ENCODE measurements around the gene PHF20.
"Not testable (repeated sequence)": the region's sequence is repeated elsewhere in the genome, so short reads cannot be mapped to it uniquely, and the experiment has no call there.

PHF20 gene

DNA sequence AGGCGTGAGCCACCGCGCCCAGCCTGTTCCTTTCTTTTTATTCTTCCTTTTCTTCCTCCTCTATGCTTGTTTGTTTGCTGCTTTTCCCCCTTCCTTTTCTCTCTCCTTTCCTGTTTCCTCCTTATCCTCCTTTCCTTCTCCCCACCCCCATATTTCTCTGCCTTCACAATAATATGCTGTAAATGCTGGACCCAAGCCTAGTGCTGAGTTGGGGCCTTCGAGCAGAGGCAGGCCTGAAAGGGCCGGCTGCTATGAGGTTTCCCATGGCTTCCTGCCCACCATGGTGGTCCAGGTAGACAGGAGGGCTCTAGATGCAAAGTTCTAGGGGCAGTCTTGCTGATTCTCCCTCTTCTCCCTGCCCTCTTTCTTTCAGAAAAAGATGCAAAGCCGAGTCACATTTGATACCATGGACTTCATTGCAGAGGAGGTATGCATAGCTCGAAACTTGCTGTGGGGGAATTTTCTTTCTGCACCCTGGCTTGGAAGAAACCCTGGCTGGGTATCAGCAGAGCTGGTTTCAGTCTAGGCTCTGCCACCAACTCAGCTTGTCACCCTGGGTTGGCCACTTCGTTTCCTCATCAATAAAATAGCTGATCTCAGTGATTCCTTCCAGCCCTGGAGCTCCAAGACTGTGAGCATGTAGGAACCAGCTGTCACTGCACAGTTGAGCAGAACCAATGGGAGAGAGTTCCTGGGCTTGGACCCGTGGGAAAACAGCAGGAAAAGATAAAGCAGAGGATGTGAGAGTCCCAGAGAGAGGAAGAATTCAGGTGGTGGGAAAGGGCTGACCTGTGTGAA lies 204.0 kb downstream of the PHF20 start:
- no peak for DNase-seq (ENCODE audit: low read depth)

DNA sequence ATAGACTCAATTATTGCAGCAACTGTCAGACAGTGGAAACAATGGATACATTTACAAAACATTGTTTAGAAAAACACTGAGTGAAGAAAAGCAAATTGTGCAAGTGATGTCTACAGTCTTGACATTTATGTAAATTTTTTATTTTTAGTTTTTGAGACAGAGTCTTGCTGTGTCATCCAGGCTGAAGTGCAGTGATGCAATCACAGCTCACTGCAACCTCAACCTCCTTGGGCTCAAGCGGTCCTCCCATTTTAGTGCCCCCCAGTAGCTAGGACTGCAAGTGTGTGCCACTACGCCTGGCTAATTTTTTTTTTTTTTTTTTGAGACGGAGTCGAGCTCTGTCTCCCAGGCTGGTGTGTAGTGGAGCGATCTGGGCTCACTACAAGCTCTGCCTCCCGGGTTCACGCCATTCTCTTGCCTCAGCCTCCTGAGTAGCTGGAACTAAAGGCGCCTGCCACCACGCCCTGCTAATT lies 206.3 kb downstream of the PHF20 start:
- DNase-seq (ENCODE audit: low read depth): no peak

- DNase-seq (ENCODE audit: low read depth): peak; percentile 30
These were observed 207.7 kb downstream of the PHF20 start for GRCh38 chr20:35979544-35979943.

DNA sequence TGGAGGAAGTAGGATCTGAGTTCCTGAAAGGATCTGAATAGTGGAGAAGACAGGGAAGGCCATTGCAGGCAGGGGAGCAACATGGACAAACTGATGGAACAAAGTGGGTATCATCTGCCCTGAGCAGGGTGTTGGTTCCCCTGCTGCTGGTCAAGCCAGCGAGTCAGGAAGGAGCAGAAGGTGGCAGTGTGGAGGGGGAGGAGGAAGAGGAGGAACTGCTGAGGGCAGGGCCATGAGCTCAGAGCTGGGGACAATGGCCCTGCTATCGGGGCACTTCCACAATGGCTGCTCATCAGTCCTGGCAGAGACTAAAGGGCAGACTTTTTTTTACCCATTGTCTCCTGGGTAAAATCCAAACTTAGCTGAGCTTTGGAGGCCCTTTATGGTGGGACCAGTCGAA lies 210.2 kb downstream of the PHF20 start:
- DNase-seq (ENCODE audit: low read depth): no peak

DNA sequence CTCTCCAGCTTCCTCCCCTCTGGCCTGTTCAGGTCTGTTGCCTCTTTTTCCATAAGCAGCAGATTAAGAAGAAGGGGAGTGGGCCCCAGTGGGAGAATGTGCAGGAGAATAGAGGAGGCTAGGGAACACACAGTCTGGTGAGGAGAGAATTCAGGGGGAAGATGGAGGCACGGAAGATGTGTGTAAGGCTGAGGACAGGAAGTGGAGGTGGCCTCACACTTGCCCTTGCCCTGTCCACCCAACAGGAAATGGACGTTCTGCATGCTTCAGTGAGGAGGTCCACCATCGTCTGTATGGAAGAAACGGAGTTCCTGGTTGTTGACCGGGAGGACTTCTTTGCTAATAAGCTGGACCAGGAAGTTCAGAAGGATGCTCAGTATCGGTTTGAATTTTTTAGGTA lies 212.6 kb downstream of the PHF20 start:
- no peak for DNase-seq (ENCODE audit: low read depth)

- no peak for DNase-seq (ENCODE audit: low read depth)
These were observed 214.0 kb downstream of the PHF20 start for GRCh38 chr20:35985806-35986205.

- peak; percentile 54 for DNase-seq (ENCODE audit: low read depth)
These were observed 217.2 kb downstream of the PHF20 start for GRCh38 chr20:35988910-35989463.

DNA sequence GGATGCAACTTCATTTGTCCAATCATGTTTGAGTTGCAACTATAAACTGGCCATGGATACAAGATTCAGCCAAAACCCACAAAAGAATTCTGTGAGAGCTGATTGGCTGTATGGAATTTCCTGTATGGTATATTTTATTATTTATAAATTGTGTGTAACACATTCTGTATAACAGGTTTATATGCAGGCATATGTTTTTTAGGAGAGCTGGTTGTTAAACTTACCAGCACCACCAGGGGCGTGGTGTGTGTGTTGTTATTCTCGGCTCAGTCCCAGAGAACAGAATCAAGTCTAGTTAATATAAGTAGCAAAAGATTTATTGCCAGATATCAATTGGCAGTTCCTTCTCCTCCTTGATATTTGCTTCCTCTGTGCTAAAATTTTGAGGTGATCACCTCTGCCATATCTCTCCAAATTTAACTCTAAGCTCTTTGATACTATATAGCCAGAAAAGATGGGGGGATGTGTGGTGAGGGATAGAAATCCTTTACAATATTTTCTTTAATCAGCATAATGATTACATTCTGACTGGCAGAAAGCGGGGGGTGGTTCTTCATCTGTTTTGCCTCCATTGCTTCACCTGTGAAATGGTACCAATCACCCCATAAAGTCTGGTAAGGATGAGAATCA lies 219.4 kb downstream of the PHF20 start:
- DNase-seq (ENCODE audit: low read depth): peak; percentile 64

- DNase-seq (ENCODE audit: low read depth): peak; percentile 84
These were observed 221.0 kb downstream of the PHF20 start for GRCh38 chr20:35992713-35993335.

- peak; percentile 88 for DNase-seq (ENCODE audit: low read depth)
These were observed 223.2 kb downstream of the PHF20 start for GRCh38 chr20:35994994-35995453.

- DNase-seq (ENCODE audit: low read depth): not testable (repeated sequence)
These were observed 224.7 kb downstream of the PHF20 start for GRCh38 chr20:35996492-35996891.
